Measurements from ENCODE around the gene VEZT.

VEZT gene

GRCh38 chr12:95201056-95201670 is 16.4 kb upstream of the VEZT start:
- no peak for DNase-seq

DNA sequence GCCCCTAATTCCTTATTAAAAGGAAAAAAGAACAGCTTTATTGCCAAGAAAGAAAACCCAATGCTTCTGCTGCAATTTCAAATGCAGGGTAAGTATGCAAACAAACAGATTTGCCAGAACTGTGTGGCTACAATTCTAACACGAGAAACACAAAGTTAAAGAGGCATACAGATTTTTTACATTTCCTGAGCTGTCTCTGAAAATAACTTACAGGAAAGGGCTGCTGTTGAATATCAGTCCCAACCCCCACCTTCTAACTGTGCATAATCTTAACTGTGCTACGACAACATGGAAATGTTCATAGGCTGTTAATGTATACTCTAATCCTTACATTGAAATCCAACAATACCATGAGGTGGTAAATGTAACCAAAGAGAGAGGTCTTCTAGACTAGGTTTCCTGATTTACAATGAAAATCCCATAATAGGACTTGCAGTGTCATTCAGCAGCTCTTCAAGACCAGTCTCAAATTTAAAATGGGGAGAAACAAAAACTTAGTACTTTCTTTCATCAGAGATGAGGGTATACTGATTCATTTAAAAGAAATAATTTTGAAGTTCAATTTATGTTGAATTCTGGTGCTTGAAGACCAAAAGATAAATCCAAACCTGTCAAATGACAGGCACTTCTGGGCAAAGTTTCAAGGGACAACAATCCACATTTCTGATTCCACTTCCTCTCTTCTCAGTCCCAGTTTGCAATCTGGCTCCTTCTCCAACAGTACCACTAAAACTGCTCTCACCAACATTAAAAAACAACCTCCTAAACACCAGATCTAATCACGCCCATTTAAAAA is 14.7 kb upstream of the VEZT start:
- no peak for DNase-seq

- DNase-seq = no peak
Observed at GRCh38 chr12:95203487-95204030, 14.0 kb upstream of the VEZT start.

- no peak for DNase-seq
Observed at GRCh38 chr12:95204141-95204866, 13.3 kb upstream of the VEZT start.

GRCh38 chr12:95205016-95205624 is 12.5 kb upstream of the VEZT start:
- no peak for DNase-seq

DNA sequence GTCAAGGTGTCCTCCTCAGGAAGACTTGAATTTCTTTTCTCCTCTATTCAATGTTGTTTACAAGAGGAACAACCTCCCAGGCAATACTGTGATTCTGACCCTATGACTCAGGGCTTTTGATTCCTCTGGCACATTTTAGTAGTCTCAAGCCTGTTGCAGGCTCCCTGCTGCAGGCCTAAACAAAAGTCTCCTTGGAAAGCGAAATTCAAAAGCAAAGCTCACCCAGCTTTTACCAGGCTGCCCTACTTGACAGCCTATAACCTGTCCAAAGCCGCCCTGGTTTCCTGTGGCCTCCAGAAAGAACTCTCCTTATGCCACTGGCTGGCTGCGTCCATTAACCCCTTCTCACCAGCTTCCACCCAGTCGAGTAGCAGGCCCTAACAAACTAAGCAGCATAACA is 11.9 kb upstream of the VEZT start:
- no peak for DNase-seq

DNA sequence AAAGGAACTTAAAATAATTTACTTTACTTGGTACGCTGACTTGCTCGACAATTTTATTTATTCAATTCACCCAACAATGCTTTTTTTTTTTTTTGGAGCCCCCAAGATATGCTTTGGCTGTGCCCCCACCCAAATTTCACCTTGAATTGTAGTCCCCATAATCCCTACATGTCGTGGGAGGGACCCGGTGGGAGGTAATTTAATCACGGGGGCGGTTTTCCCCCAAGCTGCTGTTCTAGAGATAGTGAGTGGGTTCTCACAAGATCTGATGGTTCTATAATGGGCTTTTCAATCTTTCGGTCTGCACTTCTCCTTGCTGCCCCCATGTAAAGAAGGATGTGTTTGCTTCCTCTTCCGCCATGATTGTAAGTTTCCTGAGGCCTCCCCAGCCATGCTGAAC is 10.7 kb upstream of the VEZT start:
- no peak for DNase-seq

- DNase-seq = no peak
Observed at GRCh38 chr12:95207407-95207806, 10.2 kb upstream of the VEZT start.

- DNase-seq = no peak
Observed at GRCh38 chr12:95208678-95209077, 8.9 kb upstream of the VEZT start.

DNA sequence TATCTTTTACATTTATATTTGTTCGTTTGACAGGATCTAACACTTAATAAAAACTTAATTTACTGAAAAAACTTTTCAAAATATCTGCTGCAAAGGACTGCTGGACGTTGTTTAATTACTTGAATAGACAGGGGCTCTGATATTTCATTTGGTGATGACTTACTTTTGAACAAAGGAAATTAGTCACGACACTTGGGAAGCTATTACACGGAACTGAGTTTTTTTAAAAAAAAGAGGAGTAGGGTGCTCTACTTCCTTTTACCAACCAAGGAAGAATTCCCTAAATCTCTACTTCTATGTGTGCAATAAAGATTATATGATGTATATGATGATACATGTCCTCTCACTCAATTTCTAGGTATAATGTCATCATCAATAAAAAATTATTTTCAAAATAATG is 5.0 kb upstream of the VEZT start:
- DNase-seq = no peak

- DNase-seq = no peak
Observed at GRCh38 chr12:95213119-95213518, 4.5 kb upstream of the VEZT start.

DNA sequence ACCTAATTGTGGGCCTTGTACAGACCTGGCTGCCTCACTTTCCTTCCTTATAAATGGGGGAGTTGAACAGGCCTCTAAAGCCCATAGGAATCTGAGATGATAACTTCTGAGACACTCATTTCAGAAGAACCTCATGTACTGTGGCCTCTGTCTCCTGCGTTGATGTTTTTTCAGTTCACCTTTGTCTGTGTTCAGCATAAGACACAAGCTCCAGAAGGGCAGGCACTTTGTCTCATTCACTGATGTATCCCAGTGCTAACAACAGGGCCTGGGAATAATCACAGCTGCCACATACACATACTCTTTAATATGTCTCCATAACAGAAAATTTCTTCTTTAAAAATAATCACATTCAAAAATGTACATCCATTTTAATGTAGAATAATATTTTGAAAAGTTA is 3.7 kb upstream of the VEZT start:
- no peak for DNase-seq

DNA sequence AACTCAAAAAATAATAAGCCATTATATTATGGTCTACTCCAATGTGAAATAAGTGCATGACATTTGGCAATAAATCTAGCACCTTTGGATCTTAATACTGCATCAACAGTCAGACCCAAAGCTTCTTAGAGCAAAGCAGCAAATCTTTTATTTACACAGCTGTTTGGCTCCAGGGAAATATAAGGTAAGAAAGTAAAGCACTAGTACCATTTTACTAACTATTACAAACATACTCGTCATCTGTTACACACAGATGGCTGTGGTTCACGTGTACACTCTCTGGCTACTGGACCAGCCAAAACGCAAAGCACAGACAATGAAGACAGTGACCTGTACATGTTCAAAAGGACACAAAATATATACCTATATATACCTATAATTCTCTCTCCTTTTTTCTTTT is 3.1 kb upstream of the VEZT start:
- no peak for DNase-seq

DNA sequence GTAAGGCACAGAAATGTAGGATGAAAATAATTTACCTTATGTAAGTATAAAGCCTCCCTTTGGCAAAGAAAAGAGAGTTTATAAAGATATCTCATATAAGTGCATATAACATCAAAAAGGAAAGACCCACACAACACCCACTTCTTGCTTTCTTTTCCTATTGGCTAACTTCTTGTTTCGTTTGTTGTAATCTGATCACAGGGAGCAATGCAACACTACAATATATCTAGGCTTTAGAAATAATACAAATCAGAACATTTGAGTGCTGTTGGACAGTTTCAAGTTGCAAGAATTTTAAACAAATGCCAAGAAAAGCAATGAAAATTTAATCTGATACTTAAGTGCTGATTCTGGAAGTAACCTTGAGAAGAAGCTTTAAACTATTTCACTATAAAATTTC is 1.7 kb upstream of the VEZT start:
- no peak for DNase-seq

GRCh38 chr12:95216711-95217376 is 763 bp upstream of the VEZT start:
- DNase-seq = no peak

- peak; percentile 40 for DNase-seq
Observed at GRCh38 chr12:95218150-95219133, 835 bp downstream of the VEZT start.

DNA sequence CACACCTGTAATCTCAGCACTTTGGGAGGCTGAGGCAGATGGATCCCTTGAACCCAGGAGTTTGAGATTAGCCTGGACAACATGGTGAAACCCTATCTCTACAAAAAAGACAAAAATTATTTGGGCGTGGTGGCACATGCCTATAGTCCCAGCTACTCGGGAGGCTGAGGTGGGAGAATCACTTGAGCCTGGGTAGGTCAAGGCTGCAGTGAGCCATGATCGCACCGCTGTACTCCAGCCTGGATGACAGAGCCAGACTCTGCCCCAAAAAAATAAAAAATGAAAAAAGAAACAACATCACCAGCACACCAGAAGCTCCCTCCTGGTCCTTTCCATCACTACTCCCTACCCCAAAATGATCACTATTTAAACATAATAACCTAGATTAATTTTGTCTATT is 2.6 kb downstream of the VEZT start:
- DNase-seq = no peak

GRCh38 chr12:95220726-95221125 is 3.1 kb downstream of the VEZT start:
- DNase-seq = no peak

GRCh38 chr12:95224202-95225170 is 6.9 kb downstream of the VEZT start:
- DNase-seq = no peak

GRCh38 chr12:95225645-95226212 is 8.1 kb downstream of the VEZT start:
- no peak for DNase-seq

Data from NK-92 treated with Interleukin-12 subunit alpha and Interleukin-12 subunit beta, amount 100 ng/mL, for 24 hours (cell line).